ELR (cell line): ENCODE measurements around the gene CRLF1.
"Not testable (repeated sequence)": the region's sequence is repeated elsewhere in the genome, so short reads cannot be mapped to it uniquely, and the experiment has no call there.

ENCODE experiments used
- DNase-seq: peaks from one replicate; pipeline ENCODE4 v3.0.0-alpha.2; 2015; ENCODE audit warnings: low read depth

The CRLF1 gene

GRCh38 chr19:18592732-18593131, 13.9 kb downstream of the CRLF1 start:
- not testable (repeated sequence) for DNase-seq

DNA sequence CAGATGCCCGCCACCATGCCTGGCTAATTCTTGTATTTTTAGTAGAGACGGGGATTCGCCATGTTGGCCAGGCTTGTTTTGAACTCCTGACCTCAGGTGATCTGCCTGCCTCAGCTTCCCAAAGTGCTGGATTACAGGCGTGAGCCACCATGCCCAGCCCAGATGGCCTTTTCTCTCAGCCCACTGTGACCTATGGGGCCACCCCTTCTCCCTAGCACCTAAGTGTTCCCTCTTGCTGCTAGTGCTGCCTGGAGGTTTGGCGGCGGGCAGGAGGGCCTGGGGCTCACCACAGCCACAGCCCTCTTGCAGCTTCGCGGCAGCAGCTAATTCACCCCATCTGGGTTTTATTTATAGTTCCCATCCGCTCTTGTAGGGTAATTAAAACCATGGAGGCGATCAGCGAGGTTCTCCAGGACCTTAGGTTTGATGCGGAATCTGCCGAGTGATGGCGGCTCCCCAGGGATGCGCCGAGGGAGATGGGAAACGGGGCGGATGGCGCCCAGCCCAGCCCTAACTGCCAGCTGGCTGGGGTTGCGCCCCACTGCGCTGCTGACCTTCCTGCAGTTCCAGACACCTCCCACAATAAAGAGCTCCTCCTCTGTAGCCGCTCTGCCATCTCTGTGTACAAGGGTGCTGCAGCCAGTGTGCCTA, 14.7 kb downstream of the CRLF1 start:
- no peak for DNase-seq

DNA sequence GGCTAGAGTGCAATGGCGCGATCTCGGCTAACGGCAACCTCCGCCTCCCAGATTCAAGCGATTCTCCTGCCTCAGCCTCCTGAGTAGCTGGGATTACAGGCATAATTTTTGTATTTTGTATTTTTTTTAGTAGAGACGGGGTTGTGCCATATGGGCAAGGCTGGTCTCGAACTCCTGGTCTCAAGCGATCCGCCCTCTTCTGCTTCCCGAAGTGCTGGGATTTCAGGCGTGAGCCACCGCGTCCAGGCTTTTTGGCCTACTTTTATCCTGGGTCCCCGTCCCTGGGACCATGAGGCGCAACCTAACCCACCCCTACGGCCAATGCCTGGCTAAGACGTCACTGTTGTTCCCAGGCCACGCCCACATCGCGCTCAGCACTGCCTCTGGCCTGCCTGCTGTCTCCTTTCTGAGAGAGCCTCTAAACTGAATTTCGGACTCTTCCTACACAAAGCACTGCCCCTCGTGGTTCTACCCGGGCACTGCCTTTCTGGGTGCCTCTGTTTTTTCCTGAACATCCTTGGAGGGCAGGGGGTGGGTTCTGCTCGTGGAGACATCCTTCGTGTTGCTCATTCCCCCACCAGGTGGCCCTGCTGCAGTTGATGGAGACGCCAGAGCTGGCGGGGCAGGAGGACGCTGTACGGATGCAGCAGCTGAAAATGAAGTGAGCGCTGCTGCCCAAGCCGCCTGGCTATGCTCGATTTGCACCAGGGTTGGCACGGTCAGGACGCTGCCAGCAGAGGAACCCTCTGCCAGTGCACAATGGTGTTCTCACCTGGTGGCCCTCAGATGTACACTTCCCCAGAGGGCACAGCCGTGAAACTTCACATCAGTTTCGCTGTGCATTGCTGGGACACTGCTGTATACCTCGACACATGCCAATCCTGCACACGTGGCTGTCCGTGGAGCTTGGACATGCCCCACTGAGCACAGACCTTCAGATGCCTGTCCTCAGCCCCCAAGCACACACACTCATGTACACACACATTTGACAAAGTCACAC, 16.0 kb downstream of the CRLF1 start:
- peak; percentile 36 for DNase-seq

DNA sequence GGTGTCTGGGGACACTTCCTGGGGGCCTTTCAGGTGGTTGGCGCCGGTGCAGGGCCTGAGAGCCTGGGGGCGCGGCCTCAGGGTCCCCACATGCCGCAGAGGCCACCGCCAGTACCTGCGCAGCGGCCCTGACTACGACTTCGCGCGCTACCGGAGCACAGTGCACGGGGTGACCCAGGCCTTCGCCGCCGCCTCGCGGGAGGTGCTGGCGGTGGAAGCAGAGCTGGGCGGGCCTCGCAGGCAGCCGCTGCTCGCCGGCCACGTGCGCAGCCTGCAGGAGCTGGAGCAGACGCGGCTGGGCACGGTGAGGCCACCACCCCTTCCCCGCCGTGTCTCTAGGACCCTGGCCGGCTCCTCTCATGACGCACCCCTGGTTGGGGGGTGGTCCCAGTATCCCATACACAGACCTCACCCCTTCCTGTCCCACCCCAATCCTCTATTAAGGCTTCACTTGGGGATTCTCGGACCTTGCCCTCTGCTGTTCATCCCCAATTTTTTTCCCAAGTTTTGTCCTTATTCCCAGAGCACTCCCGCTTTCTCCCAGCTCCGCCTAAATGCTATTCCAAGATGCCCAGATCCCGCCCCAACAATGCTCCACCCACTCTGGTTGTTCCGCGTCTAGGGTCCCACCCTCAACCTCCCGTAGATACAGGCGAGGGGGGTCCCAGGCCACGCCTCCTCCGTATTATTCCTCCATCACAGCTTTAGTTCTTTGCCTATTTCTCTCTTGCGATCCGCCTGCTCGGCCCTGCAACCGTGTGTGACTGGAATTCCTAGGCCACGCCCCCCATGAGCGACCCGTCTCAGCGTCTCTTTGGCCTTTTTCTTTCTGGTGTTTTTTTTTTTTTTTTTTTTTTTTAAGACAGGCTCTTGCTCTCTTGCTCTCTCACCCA, 17.0 kb downstream of the CRLF1 start:
- DNase-seq, result peak; percentile 80

- peak; percentile 81 for DNase-seq
Measured at GRCh38 chr19:18588611-18589379, 17.8 kb downstream of the CRLF1 start, which contains the start of gene REX1BD. Gene REX1BD, plus strand, starts transcription at chr19:18588798. Its CDS starts 4 bp downstream, at chr19:18588802.

- DNase-seq, result no peak
Measured at GRCh38 chr19:18587962-18588610, 18.5 kb downstream of the CRLF1 start.

- DNase-seq, result no peak
Measured at GRCh38 chr19:18587561-18587960, 19.0 kb downstream of the CRLF1 start.

GRCh38 chr19:18586306-18586705, 20.3 kb downstream of the CRLF1 start:
- peak; percentile 44 for DNase-seq

DNA sequence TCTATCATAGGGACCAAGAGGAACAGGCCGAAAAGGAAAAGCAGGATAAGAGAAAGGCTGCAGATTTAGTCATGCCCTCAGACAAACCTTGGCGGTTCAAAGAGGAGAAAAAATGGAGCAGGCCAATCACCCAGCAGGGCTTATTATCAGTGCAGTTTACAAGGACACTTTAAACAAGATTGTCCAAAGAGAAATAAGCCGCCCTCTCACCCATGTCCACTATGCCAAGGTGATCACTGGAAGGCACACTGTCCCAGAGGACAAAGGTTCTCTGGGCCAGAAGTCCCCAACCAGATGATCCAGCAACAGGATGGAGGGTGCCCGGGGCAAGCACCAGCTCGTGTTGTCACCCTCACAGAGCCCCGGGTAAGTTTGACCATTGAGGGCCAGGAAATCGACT, 26.3 kb downstream of the CRLF1 start:
- no peak for DNase-seq

DNA sequence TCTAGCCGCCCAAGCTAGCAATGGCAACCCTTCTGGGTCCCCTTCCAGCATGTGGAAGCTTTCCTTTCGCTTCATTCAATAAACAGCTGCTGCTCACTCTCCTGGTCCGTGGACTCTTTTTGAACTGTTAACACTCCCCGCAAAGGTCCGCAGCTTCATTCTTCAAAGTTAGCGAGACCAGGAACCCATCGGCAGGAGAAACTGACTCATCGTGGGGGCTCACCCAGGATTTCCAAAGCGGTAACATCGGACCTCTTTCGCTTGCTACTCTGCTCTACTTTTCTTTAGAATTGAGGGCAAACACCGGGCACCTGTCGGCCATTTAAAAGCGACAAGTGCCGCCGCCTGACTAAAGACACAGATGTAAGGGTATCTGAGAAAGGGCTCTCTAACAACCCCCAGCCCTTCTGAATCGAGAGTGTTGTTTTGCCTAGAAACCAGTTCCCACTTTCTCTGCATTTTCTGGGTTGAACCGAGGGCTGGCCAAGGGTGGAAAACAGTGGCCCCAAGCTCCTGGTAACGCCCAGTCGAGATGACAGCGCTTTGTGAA, 29.2 kb downstream of the CRLF1 start:
- no peak for DNase-seq

DNA sequence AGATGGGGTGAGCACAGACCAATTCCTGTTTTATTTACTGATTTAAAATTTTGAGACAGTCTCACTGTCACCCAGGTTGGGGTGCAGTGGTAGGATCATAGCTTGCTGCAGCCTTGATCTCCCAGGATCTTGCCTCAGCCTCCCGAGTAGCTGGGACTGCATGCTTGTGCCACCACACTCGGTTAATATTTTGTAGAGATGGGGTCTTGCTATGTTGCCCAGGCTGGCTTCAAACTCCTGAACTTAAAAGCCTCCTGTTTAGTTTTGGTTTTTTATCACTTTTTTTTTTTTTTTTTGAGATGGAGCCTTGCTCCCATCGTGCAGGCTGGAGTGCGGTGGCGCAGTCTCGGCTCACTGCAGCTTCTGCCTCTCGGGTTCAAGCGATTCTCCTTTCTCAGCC, 30.2 kb downstream of the CRLF1 start:
- DNase-seq, result no peak

- no peak for DNase-seq
Measured at GRCh38 chr19:18574691-18575291, 31.8 kb downstream of the CRLF1 start.

GRCh38 chr19:18571564-18572344, 34.8 kb downstream of the CRLF1 start, which contains the start of gene UBA52:
Gene UBA52, plus strand, starts transcription at chr19:18571857. Its CDS starts 1,444 bp downstream, at chr19:18573301.
- peak; percentile 98 for DNase-seq

DNA sequence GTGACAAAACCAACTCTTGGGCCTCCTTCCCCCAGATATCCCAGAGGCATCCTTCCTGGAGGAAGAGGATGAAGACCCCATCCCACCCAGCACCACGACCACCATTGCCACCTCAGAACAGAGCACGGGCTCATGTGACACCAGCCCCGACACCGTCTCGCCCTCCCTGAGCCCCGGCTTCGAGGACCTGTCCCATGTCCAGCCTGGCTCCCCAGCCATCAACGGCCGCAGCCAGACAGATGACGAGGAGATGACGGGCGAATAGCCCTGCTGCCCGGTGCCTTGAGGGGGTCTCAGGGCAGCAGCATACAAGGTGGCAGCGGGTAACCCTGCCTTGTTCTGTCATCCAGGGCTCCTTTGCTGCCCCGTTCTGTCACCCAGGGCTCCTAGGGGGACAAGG, 38.2 kb downstream of the CRLF1 start:
- no peak for DNase-seq

DNA sequence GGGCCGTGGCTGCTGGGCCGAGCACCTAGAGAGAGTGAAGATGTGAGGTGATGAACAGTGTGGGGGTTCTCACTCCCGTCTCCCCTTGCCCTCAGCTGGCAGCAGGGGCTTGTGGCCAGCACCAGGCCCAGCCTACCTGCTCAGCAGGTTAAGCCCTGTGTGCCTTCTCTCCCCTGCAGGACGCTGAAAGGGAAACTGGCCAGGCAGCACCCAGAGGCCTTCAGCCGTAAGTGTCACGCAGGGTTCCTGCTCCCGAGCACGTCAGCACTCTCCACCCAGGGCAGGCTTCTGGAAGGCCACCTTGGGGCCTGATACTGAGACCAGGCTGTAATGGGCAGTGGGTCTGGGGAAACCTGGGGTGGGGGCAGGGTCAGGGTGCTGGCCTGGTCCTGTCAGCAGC, 39.6 kb downstream of the CRLF1 start:
- DNase-seq, result no peak

- no peak for DNase-seq
Measured at GRCh38 chr19:18562086-18562485, 44.5 kb downstream of the CRLF1 start.

DNA sequence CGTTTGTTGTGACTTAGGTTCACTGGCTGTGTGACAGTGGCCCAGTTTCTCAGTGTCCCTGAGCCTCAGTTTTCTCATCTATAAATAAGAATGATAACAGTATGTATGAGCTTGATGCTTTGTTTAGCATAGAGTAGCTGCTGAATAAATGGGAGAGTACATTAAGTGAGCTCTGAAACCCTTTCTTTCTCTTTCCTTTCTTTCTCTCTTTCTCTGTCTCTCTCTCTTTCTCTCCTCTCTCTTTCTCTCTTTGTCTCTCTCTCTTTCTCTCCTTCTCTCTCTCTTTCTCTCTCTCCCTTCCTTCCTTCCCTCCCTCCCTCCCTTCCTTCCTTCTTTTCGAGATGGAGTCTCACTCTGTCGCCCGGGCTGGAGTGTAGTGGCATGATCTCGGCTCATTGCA, 46.9 kb downstream of the CRLF1 start:
- no peak for DNase-seq

DNA sequence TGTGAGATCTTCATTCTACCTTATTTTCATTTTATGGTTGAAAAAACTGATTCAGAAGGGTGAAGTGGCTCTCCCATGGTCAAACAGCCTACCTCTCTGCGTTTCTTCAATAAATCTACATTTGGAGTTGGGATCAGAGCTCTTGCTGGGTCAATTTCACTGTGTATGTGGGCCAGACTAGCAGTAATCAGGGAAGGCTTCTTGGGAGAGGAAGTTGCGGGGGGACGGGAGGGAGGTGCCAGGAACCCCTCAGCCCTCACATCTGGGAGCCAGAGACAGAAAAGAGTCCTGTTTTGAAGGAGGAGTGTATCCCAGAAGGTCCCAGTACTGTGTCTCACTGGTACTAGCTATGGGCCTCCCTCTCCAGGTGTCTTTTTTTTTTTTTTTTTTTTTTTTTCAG, 48.0 kb downstream of the CRLF1 start:
- DNase-seq, result no peak

DNA sequence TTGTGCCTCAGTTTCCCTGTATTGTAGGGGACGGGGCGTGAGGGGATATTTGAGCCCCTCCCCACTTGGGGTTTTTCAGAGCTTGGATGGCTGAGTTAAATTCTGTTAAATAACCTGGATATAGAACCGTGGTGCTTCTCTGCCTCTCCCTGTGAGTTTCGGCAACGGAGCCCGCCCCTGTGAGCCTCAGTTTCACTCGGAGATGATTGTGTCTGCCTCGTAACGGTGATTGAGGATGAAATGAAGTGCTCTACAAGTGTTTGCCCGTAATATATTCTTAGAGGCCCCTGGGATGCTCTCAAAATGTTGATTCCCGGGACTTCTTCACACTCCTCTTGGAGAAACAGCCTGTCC, 48.4 kb downstream of the CRLF1 start:
- DNase-seq, result no peak
